ENCODE measurements around the gene ACTL9. TPM values are rescaled to one million over a fixed set of nuclear protein-coding genes. Genes with fewer than 3 reads are reported as not detected.

The ACTL9 gene
- total and polyA plus RNA-seq, 10 of the 15 experiments (the other 5 are each of a cell fraction or from before 2014, with no cell fraction given) = not detected

DNA sequence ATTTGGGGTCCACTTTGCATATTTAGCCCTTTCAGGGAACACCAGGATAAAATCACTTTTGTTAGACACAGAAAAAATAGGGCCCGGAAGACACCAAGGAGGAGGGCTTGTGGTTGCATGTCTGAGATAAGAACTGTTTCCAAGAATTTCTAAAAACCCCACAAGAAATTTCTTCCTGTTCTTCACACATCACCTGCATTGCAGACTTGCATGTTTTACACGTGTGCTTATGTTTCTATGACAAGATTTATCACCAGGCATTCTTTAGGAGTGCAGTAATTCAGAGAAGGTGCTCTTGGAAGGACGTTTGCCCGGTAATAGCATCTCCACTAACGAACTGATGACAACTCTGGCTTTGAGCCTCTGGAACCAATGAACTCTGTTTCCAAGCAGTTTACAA lies 7.1 kb upstream of the ACTL9 start:
- in situ Hi-C loops (cut with MboI) (no loop called here), intact Hi-C loops (cut with micrococcal nuclease; ENCODE audit: unreplicated experiment) (no loop called here)
- no peaks in the 10 kb centered on the region for H4K20me1 ChIP-seq (ENCODE audit: control insufficient read depth, insufficient read depth)
- H3K4me2 ChIP-seq (ENCODE audit: control insufficient read depth, insufficient read depth) = no peak overlapping the region
- POLR2A ChIA-PET = no interaction called here
- H3K9ac ChIP-seq (ENCODE audit: control insufficient read depth, insufficient read depth, low read length) = no peak overlapping the region
- H3K4me1 ChIP-seq (ENCODE audit: control insufficient read depth, insufficient read depth, low read length) = no peaks in the 10 kb centered on the region
- H3K27me3 ChIP-seq (replicated peaks in 1 of 2; ENCODE audit: control insufficient read depth in 2 of 2, insufficient read depth in 2 of 2, low read length in 1 of 2) = no peaks in the 10 kb centered on the region
- TF ChIP-seq MYC (IDR thresholded peaks at IDR 0.05; ENCODE audit: insufficient read depth, insufficient read length, insufficient replicate concordance, low read length, severe bottlenecking) (no peak), ZNF217 (IDR thresholded peaks at IDR 0.05) (no peak), RFX5 (IDR thresholded peaks at IDR 0.05; ENCODE audit: low read depth, low read length) (no peak), MEF2A (IDR thresholded peaks at IDR 0.05; ENCODE audit: insufficient read depth, low read depth, low read length) (no peak), POLR2AphosphoS2 (IDR thresholded peaks at IDR 0.05; ENCODE audit: low read depth, low read length) (no peak), ETV6 (conservative IDR thresholded peaks at IDR 0.05 in 1 of 2, IDR thresholded peaks at IDR 0.05 in 1 of 2; ENCODE audit: borderline replicate concordance in 1 of 2, low read depth in 1 of 2) (no peak), CBFB (IDR thresholded peaks at IDR 0.05; ENCODE audit: low read depth) (no peak), LARP7 (IDR thresholded peaks at IDR 0.05) (no peak)
- TF ChIP-seq, protein P1, sequence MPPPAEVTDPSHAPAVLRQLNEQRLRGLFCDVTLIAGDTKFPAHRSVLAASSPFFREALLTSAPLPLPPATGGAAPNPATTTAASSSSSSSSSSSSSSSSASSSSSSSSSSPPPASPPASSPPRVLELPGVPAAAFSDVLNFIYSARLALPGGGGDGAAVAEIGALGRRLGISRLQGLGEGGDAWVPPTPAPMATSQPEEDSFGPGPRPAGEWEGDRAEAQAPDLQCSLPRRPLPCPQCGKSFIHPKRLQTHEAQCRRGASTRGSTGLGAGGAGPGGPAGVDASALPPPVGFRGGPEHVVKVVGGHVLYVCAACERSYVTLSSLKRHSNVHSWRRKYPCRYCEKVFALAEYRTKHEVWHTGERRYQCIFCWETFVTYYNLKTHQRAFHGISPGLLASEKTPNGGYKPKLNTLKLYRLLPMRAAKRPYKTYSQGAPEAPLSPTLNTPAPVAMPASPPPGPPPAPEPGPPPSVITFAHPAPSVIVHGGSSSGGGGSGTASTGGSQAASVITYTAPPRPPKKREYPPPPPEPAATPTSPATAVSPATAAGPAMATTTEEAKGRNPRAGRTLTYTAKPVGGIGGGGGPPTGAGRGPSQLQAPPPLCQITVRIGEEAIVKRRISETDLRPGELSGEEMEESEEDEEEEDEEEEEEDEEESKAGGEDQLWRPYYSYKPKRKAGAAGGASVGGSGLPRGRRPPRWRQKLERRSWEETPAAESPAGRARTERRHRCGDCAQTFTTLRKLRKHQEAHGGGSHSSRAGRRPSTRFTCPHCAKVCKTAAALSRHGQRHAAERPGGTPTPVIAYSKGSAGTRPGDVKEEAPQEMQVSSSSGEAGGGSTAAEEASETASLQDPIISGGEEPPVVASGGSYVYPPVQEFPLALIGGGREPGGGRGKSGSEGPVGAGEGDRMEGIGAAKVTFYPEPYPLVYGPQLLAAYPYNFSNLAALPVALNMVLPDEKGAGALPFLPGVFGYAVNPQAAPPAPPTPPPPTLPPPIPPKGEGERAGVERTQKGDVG (CRISPR knock-in tag; IDR thresholded peaks at IDR 0.05) = no peak
- TF ChIP-seq, protein P2, sequence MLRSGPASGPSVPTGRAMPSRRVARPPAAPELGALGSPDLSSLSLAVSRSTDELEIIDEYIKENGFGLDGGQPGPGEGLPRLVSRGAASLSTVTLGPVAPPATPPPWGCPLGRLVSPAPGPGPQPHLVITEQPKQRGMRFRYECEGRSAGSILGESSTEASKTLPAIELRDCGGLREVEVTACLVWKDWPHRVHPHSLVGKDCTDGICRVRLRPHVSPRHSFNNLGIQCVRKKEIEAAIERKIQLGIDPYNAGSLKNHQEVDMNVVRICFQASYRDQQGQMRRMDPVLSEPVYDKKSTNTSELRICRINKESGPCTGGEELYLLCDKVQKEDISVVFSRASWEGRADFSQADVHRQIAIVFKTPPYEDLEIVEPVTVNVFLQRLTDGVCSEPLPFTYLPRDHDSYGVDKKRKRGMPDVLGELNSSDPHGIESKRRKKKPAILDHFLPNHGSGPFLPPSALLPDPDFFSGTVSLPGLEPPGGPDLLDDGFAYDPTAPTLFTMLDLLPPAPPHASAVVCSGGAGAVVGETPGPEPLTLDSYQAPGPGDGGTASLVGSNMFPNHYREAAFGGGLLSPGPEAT (IDR thresholded peaks at IDR 0.05; ENCODE audit: low read depth) = no peak
- TF ChIP-seq, protein P3, sequence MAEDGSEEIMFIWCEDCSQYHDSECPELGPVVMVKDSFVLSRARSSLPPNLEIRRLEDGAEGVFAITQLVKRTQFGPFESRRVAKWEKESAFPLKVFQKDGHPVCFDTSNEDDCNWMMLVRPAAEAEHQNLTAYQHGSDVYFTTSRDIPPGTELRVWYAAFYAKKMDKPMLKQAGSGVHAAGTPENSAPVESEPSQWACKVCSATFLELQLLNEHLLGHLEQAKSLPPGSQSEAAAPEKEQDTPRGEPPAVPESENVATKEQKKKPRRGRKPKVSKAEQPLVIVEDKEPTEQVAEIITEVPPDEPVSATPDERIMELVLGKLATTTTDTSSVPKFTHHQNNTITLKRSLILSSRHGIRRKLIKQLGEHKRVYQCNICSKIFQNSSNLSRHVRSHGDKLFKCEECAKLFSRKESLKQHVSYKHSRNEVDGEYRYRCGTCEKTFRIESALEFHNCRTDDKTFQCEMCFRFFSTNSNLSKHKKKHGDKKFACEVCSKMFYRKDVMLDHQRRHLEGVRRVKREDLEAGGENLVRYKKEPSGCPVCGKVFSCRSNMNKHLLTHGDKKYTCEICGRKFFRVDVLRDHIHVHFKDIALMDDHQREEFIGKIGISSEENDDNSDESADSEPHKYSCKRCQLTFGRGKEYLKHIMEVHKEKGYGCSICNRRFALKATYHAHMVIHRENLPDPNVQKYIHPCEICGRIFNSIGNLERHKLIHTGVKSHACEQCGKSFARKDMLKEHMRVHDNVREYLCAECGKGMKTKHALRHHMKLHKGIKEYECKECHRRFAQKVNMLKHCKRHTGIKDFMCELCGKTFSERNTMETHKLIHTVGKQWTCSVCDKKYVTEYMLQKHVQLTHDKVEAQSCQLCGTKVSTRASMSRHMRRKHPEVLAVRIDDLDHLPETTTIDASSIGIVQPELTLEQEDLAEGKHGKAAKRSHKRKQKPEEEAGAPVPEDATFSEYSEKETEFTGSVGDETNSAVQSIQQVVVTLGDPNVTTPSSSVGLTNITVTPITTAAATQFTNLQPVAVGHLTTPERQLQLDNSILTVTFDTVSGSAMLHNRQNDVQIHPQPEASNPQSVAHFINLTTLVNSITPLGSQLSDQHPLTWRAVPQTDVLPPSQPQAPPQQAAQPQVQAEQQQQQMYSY (CRISPR knock-in tag; IDR thresholded peaks at IDR 0.05) = no peak
- no peaks in the 10 kb centered on the region for H3K79me2 ChIP-seq (ENCODE audit: control insufficient read depth, insufficient read depth, low read length)
- H3K4me3 ChIP-seq = no peak overlapping the region
- DNase-seq (ENCODE audit: low read depth, low spot score) = no peak
- SMC1A ChIA-PET (ENCODE audit: uncharacterized antibody, unreplicated experiment) = no interaction called here
- H3K27ac ChIP-seq (ENCODE audit: control insufficient read depth, insufficient read depth) = no peak overlapping the region
- WGBS (ENCODE audit: insufficient coverage, insufficient replicate concordance, low lambda C conversion rate, missing lambda C conversion rate) = 2% methylated on average over 5 of the region's 5 CpGs
- H3K36me3 ChIP-seq (ENCODE audit: control insufficient read depth in 2 of 2, insufficient read depth in 2 of 2, low read length in 1 of 2) = no peaks in the 10 kb centered on the region
- BruUV-seq (replicated peaks) = no TSS peak
- no peaks in the 10 kb centered on the region for H3K9me3 ChIP-seq (replicated peaks; ENCODE audit: control insufficient read depth, insufficient read depth, low read length)
- no peak for FAIRE-seq
- RAD21 ChIA-PET (ENCODE audit: unreplicated experiment) = no interaction called here
- ATAC-seq = no peak
- no peak overlapping the region for H2AFZ ChIP-seq (ENCODE audit: control insufficient read depth, low read depth, low read length)
- CTCF ChIA-PET = no interaction called here

Data from GM12878 (cell line).